Caco-2 (cell line): ENCODE measurements around the gene UBALD2. TPM values are rescaled to one million over a fixed set of nuclear protein-coding genes. Genes with fewer than 3 reads are reported as not detected.

ENCODE experiments used
- BruUV-seq: library from RNA; stranded (reverse); fragments of 400-500 nt; replicated peaks from 2 replicates; lab custom pipeline; 2021; lab: Mats Ljungman, UMichigan
- CTCF ChIA-PET: fragments of 300-600 bp; sonication (Branson Sonifier 250); formaldehyde crosslinking; loops from one replicate; lab custom pipeline; 2022; ENCODE audit warnings: antibody characterized with exemption; lab: Charles Lee
- POLR2A ChIA-PET: fragments of 300-600 bp; sonication (Branson Sonifier 250); formaldehyde crosslinking; loops from one replicate; lab custom pipeline; 2022; ENCODE audit warnings: antibody characterized with exemption; lab: Charles Lee
- DNase-seq, 2 experiments: peaks; one replicate each; pipeline versions ENCODE4 v3.0.0 to v3.0.0-alpha.2; 2020 to 2022
- H3K27me3 ChIP-seq: replicated peaks from 2 replicates; pipeline ENCODE4 v1.6.0; 2011; ENCODE audit warnings: low read length; ENCODE audit not compliant: control insufficient read depth, insufficient read depth
- H3K36me3 ChIP-seq: 2 replicates; pipeline ENCODE4 v1.5.1; 2011; ENCODE audit warnings: low read length; ENCODE audit not compliant: control insufficient read depth, insufficient read depth
- H3K4me1 ChIP-seq: fragments of 250-450 bp; sonication (Bioruptor Pico); 2 replicates; pipeline ENCODE4 v1.5.1; 2020; ENCODE audit warnings: mild to moderate bottlenecking
- H3K4me3 ChIP-seq: 2 replicates; pipeline ENCODE4 v1.5.1; 2011; ENCODE audit warnings: low read depth, mild to moderate bottlenecking, control low read depth, low read length
- H3K9me3 ChIP-seq: fragments of 250-450 bp; sonication (Bioruptor Pico); 2 replicates; pipeline ENCODE4 v1.5.1; 2020; ENCODE audit warnings: mild to moderate bottlenecking, moderate library complexity
- H3K27ac Mint-ChIP-seq: one replicate; pipeline ENCODE4 v1.8.0; 2022; ENCODE audit warnings: mixed read lengths; ENCODE audit not compliant: unreplicated experiment
- H3K27me3 Mint-ChIP-seq: one replicate; pipeline ENCODE4 v1.8.0; 2022; ENCODE audit warnings: mixed read lengths; ENCODE audit not compliant: insufficient read depth, unreplicated experiment
- H3K36me3 Mint-ChIP-seq: one replicate; pipeline ENCODE4 v1.8.0; 2022; ENCODE audit warnings: mild to moderate bottlenecking, mixed read lengths; ENCODE audit not compliant: insufficient read depth, unreplicated experiment
- H3K4me1 Mint-ChIP-seq: one replicate; pipeline ENCODE4 v1.8.0; 2022; ENCODE audit warnings: low read depth, mixed read lengths; ENCODE audit not compliant: unreplicated experiment
- H3K4me3 Mint-ChIP-seq: one replicate; pipeline ENCODE4 v1.8.0; 2022; ENCODE audit warnings: mild to moderate bottlenecking, moderate library complexity, mixed read lengths; ENCODE audit not compliant: unreplicated experiment
- H3K9me3 Mint-ChIP-seq: one replicate; pipeline ENCODE4 v1.8.0; 2022; ENCODE audit warnings: mixed read lengths; ENCODE audit not compliant: unreplicated experiment
- intact Hi-C: fragments of 100-400 bp; cut with micrococcal nuclease; formaldehyde crosslinking; loops from one replicate; pipeline ENCODE4 v1.10.0; 2022; ENCODE audit not compliant: unreplicated experiment
- total RNA-seq: library from RNA; stranded (reverse); gene quantifications from 2 replicates; pipeline ENCODE4 v1.2.3, GENCODE V29; 2022
- TF ChIP-seq, protein P1 (sequence below), 2 experiments: fragments of 200-600 bp in 1 of 2; IDR thresholded peaks; 1 replicate in 1 of 2; 2 replicates in 1 of 2; pipeline versions ENCODE4 v1.5.1 to v1.8.0; 2011 to 2022; ENCODE audit warnings: antibody characterized with exemption in 1 of 2, control low read depth in 1 of 2, inconsistent platforms in 1 of 2, low read depth in 1 of 2, low read length in 1 of 2, mild to moderate bottlenecking in 1 of 2, moderate library complexity in 1 of 2; ENCODE audit not compliant: insufficient read depth in 1 of 2, severe bottlenecking in 1 of 2, unreplicated experiment in 1 of 2

The UBALD2 gene
- total RNA-seq, 1 experiment from 2014 or later: 50.0 TPM

DNA sequence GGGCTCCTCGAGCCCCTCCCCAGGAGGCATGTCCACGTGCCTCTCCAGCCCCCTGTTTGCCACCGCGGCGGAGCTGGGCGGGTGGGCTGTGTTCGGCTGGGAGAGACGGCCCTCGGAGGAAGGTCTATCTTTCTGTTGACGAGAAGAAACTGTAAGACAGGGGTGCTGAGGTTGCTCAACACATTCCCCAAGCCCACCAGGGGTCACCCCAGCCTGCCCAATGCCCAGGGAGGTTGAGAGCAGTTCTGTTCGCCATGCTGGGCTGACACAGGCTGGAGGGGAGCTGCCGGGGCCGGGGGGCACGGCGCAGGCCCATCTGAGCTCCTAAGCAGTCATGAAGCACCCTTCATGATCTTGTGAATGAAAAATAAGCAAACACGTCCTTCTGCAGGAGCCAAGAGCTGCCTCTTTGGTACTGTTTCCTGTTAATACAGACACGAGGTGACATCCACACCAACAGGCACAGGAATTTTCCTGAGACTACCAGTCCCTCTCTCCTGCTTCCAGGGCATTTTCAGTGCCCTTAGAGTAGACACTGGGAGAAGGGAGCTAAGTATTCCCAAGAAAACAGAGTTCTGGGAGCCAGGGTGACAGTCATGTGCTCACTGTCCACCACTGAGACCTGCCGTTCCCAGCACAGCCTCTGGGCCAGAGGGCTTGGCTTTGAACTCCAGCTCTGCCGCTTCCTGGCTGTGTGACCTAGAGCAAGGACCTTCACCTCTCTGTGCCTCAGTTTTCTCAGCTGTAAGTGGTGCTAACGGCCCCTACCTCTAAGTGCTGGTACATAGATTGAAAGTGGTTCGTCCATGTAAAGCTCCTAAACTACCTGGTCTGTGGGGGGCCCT lies 9.2 kb downstream of the UBALD2 start:
- Mint-ChIP-seq H3K4me3 (no peak overlapping the region), H3K27ac (no peak overlapping the region), H3K9me3 (no peaks in the 10 kb centered on the region), H3K36me3 (peaks cover 47% of the 10 kb centered on the region), H3K27me3 (no peaks in the 10 kb centered on the region), H3K4me1 (peaks cover 5% of the 10 kb centered on the region)
- intact Hi-C loops: no loop called here
- ChIA-PET POLR2A (interaction anchor here (0.6 to 1.6 kb wide), 3 partner anchors 9 to 101 kb away, joined by 3 to 5 read pairs (median 3); partner anchors contain the start of gene UBALD2), CTCF (interaction anchor here (0.6 kb wide), 1 partner anchor 262 kb away, joined by 7 read pairs; no protein-coding TSS in a partner anchor)
- Histone ChIP-seq H3K4me1 (peaks cover 15% of the 10 kb centered on the region), H3K4me3 (no peak overlapping the region), H3K27me3 (no peaks in the 10 kb centered on the region), H3K9me3 (no peaks in the 10 kb centered on the region), H3K36me3 (no peaks in the 10 kb centered on the region)
- TF ChIP-seq, protein P1, sequence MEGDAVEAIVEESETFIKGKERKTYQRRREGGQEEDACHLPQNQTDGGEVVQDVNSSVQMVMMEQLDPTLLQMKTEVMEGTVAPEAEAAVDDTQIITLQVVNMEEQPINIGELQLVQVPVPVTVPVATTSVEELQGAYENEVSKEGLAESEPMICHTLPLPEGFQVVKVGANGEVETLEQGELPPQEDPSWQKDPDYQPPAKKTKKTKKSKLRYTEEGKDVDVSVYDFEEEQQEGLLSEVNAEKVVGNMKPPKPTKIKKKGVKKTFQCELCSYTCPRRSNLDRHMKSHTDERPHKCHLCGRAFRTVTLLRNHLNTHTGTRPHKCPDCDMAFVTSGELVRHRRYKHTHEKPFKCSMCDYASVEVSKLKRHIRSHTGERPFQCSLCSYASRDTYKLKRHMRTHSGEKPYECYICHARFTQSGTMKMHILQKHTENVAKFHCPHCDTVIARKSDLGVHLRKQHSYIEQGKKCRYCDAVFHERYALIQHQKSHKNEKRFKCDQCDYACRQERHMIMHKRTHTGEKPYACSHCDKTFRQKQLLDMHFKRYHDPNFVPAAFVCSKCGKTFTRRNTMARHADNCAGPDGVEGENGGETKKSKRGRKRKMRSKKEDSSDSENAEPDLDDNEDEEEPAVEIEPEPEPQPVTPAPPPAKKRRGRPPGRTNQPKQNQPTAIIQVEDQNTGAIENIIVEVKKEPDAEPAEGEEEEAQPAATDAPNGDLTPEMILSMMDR (IDR thresholded peaks at IDR 0.05; ENCODE audit: insufficient read depth in 1 of 2, low read depth in 1 of 2, low read length in 1 of 2, severe bottlenecking in 1 of 2, unreplicated experiment in 1 of 2): no peak
- no TSS peak for BruUV-seq
- no peak for DNase-seq

- no peaks in the 10 kb centered on the region for H3K9me3 ChIP-seq
- DNase-seq: no peak
- intact Hi-C loops: loop anchor here (5.0 kb wide), 2 partner anchors 93 to 263 kb away; no protein-coding TSS in a partner anchor
- Mint-ChIP-seq H3K36me3 (peaks cover 37% of the 10 kb centered on the region), H3K4me3 (no peak overlapping the region), H3K4me1 (peaks cover 5% of the 10 kb centered on the region), H3K27me3 (no peaks in the 10 kb centered on the region), H3K9me3 (no peaks in the 10 kb centered on the region), H3K27ac (peak overlapping the region; percentile 65)
- H3K4me1 ChIP-seq: peaks cover 16% of the 10 kb centered on the region
- TF ChIP-seq, protein P1 (IDR thresholded peaks at IDR 0.05; ENCODE audit: insufficient read depth in 1 of 2, low read depth in 1 of 2, low read length in 1 of 2, severe bottlenecking in 1 of 2, unreplicated experiment in 1 of 2): no peak
- ChIA-PET CTCF (interaction anchor here (0.6 kb wide), 1 partner anchor 263 kb away, joined by 7 read pairs; no protein-coding TSS in a partner anchor), POLR2A (interaction anchor here (1.6 kb wide), 1 partner anchor 11 kb away, joined by 5 read pairs; the partner anchor contains the start of gene UBALD2)
- no peaks in the 10 kb centered on the region for H3K36me3 ChIP-seq
- no peaks in the 10 kb centered on the region for H3K27me3 ChIP-seq
- H3K4me3 ChIP-seq: no peak overlapping the region
- no TSS peak for BruUV-seq
Measured at GRCh38 chr17:76275382-76276068, 10.4 kb downstream of the UBALD2 start.

DNA sequence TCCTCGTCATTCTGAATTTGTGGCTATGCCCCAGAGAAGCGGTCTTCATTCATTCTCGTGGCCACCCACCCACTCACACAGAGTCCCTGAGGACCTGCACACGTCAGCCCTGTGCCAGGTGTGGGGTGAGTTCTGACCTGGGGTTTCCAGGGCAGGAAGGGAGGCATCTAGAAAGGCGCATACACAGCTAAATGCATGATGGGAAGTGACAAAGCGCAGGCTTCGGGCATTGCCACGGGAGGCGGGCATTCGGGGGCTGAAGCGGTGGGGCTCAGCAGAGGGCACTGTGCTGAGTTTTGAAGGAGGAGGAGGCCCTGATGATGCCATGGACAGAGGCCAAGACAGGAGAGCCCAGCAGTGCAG lies 10.9 kb downstream of the UBALD2 start:
- Histone ChIP-seq H3K36me3 (no peaks in the 10 kb centered on the region), H3K4me1 (peaks cover 16% of the 10 kb centered on the region), H3K4me3 (no peak overlapping the region), H3K9me3 (no peaks in the 10 kb centered on the region), H3K27me3 (no peaks in the 10 kb centered on the region)
- intact Hi-C loops: loop anchor here (5.0 kb wide), 2 partner anchors 94 to 264 kb away; no protein-coding TSS in a partner anchor
- TF ChIP-seq, protein P1 (IDR thresholded peaks at IDR 0.05; ENCODE audit: insufficient read depth in 1 of 2, low read depth in 1 of 2, low read length in 1 of 2, severe bottlenecking in 1 of 2, unreplicated experiment in 1 of 2): no peak
- no peak for DNase-seq
- BruUV-seq: no TSS peak
- no peaks in the 10 kb centered on the region for H3K9me3 Mint-ChIP-seq
- peaks cover 32% of the 10 kb centered on the region for H3K36me3 Mint-ChIP-seq
- peaks cover 5% of the 10 kb centered on the region for H3K4me1 Mint-ChIP-seq
- CTCF ChIA-PET: no interaction called here
- H3K27me3 Mint-ChIP-seq: no peaks in the 10 kb centered on the region
- H3K27ac Mint-ChIP-seq: peak overlapping the region; percentile 65
- H3K4me3 Mint-ChIP-seq: no peak overlapping the region
- POLR2A ChIA-PET: no interaction called here
